OCI-LY7 (cell line): Measurements from ENCODE around the gene DIS3L. TPM values are rescaled to one million over a fixed set of nuclear protein-coding genes. Genes with fewer than 3 reads are reported as not detected.
"Not testable (repeated sequence)": the region's sequence is repeated elsewhere in the genome, so short reads cannot be mapped to it uniquely, and the experiment has no call there.

Source experiments
- Bru-seq: library from RNA; stranded (reverse); fragments of 400-500 nt; gene quantifications from one replicate; lab custom pipeline; 2021; lab: Mats Ljungman, UMichigan
- BruChase-seq, 2 experiments: library from RNA; stranded (reverse); fragments of 400-500 nt; gene quantifications; one replicate each; lab custom pipeline; 2021; lab: Mats Ljungman, UMichigan
- BruUV-seq: library from RNA; stranded (reverse); fragments of 400-500 nt; replicated peaks from 2 replicates; lab custom pipeline; 2021; lab: Mats Ljungman, UMichigan
- CTCF ChIA-PET: fragments of 300-600 bp; sonication (Branson Sonifier 250); formaldehyde crosslinking; loops from one replicate; lab custom pipeline; 2022; ENCODE audit warnings: antibody characterized with exemption; ENCODE audit not compliant: unreplicated experiment; lab: Charles Lee
- POLR2A ChIA-PET: fragments of 300-600 bp; sonication (Branson Sonifier 250); formaldehyde crosslinking; loops from one replicate; lab custom pipeline; 2022; ENCODE audit warnings: antibody characterized with exemption; lab: Charles Lee
- DNase-seq: peaks from one replicate; pipeline ENCODE4 v3.0.0-alpha.2; 2015; ENCODE audit warnings: low spot score
- H2AFZ ChIP-seq: fragments of 200-600 bp; sonication (generic), shearing (Covaris generic); 2 replicates; pipeline ENCODE4 v1.6.1; 2014; ENCODE audit warnings: mild to moderate bottlenecking, antibody characterized with exemption, low read length, moderate library complexity
- H3K27ac ChIP-seq: fragments of 200-600 bp; sonication (generic); 2 replicates; pipeline ENCODE4 v1.5.1; 2014; ENCODE audit warnings: mixed run types, low read depth, mild to moderate bottlenecking, moderate library complexity, low read length, inconsistent platforms; ENCODE audit not compliant: poor library complexity, severe bottlenecking
- H3K36me3 ChIP-seq: fragments of 200-600 bp; sonication (generic); 2 replicates; pipeline ENCODE4 v1.6.1; 2014; ENCODE audit warnings: mild to moderate bottlenecking, antibody characterized with exemption, low read length, moderate library complexity, mixed read lengths; ENCODE audit not compliant: insufficient read depth
- H3K4me1 ChIP-seq: fragments of 200-600 bp; sonication (generic); 2 replicates; pipeline ENCODE4 v1.5.1; 2014; ENCODE audit warnings: mild to moderate bottlenecking, low read length; ENCODE audit not compliant: insufficient read depth, poor library complexity, severe bottlenecking
- H3K4me2 ChIP-seq: fragments of 200-600 bp; sonication (generic); 2 replicates; pipeline ENCODE4 v1.6.1; 2014; ENCODE audit warnings: mild to moderate bottlenecking, low read length
- H3K4me3 ChIP-seq: fragments of 200-600 bp; sonication (generic); 2 replicates; pipeline ENCODE4 v1.5.1; 2014; ENCODE audit warnings: mild to moderate bottlenecking, low read depth, low read length; ENCODE audit not compliant: poor library complexity, severe bottlenecking
- H3K79me2 ChIP-seq: fragments of 200-600 bp; sonication (generic); 2 replicates; pipeline ENCODE4 v1.6.1; 2016; ENCODE audit warnings: low read depth, mild to moderate bottlenecking, low read length, moderate library complexity, mixed read lengths; ENCODE audit not compliant: insufficient read depth
- H3K9me2 ChIP-seq: fragments of 200-600 bp; sonication (generic); 2 replicates; pipeline ENCODE4 v1.6.1; 2016; ENCODE audit warnings: mild to moderate bottlenecking, low read length, mixed read lengths; ENCODE audit not compliant: insufficient read depth
- H3K9me3 ChIP-seq: fragments of 200-600 bp; sonication (generic); 2 replicates; pipeline ENCODE4 v1.6.1; 2014; ENCODE audit warnings: mild to moderate bottlenecking, mixed run types, low read length, mixed read lengths
- H4K20me1 ChIP-seq: fragments of 200-600 bp; sonication (generic); 2 replicates; pipeline ENCODE4 v1.6.1; 2014; ENCODE audit warnings: mild to moderate bottlenecking, antibody characterized with exemption, low read length, moderate library complexity, mixed read lengths; ENCODE audit not compliant: insufficient read depth
- CTCF ChIP-seq: fragments of 200-600 bp; sonication (generic); conservative IDR thresholded peaks from 2 replicates; pipeline ENCODE4 v1.5.1; 2014; ENCODE audit warnings: mild to moderate bottlenecking, antibody characterized with exemption, low read length, moderate library complexity, mixed read lengths
- EZH2phosphoT487 ChIP-seq: fragments of 200-600 bp; sonication (generic); IDR thresholded peaks from 2 replicates; pipeline ENCODE4 v1.6.1; 2018; ENCODE audit warnings: low read depth, borderline replicate concordance, mild to moderate bottlenecking, mixed run types, antibody characterized with exemption, low read length, moderate library complexity, mixed read lengths
- intact Hi-C: fragments of 100-400 bp; cut with micrococcal nuclease; formaldehyde crosslinking; loops from one replicate; pipeline ENCODE4 v1.10.0; 2022; ENCODE audit not compliant: unreplicated experiment
- long read RNA-seq: library from polyadenylated mRNA; stranded (forward); transcript quantifications from one replicate; pipeline ENCODE4 v2.0.0, GENCODE V29; 2022
- total RNA-seq, 2 experiments: library from RNA; depleted of rRNA in 1 of 2; stranded (reverse); fragments of >200 nt in 1 of 2; shearing (Covaris generic) in 1 of 2; gene quantifications; 2 replicates each; pipeline ENCODE4 v1.2.3, GENCODE V29; 2014 to 2022

DIS3L gene
- 33.9 and 41.2 TPM in 2 replicates for total RNA-seq (2014; rRNA removed; shearing (Covaris generic))
- 57.8 and 67.6 TPM in 2 replicates for total RNA-seq (2022)
- Bru-seq, nascent RNA: percentile 82 among the genes with signal in this experiment
- BruChase-seq, experiment 1, labeled RNA remaining after a 6-hour chase: percentile 81 among the genes with signal in this experiment
- percentile 81 among the genes with signal in this experiment for BruChase-seq, experiment 2, labeled RNA remaining after a 2-hour chase
- long read RNA-seq, transcript DIS3L-202 (17 exons, 3,647 nt): major isoform, 84 of 171 reads
- long read RNA-seq, partial matches to known transcripts: 20 of 171 reads
- long read RNA-seq, other reads (novel, unspliced or antisense): 61 of 171 reads

GRCh38 chr15:66293419-66294156 lies at the start of gene DIS3L:
TSS of gene DIS3L (plus strand) at chr15:66293568. CDS start at chr15:66293597, 29 bp downstream.
- Histone ChIP-seq H3K9me3 (no peaks in the 10 kb centered on the region), H3K4me2 (peak within 1 kb of the TSS; percentile 70), H3K27ac (peak within 1 kb of the TSS; percentile 88), H3K4me1 (peaks cover 44% of the 10 kb centered on the region), H2AFZ (peak within 1 kb of the TSS; percentile 93), H3K36me3 (peaks cover 28% of the 10 kb centered on the region), H3K9me2 (no peaks in the 10 kb centered on the region), H3K79me2 (peaks cover 43% of the 10 kb centered on the region), H4K20me1 (no peaks in the 10 kb centered on the region), H3K4me3 (peak within 1 kb of the TSS; percentile 69)
- intact Hi-C loops: loop anchor here (1.0 to 5.0 kb wide), 6 partner anchors 95 to 681 kb away; partner anchors contain the start of genes INTS14 and SMAD6
- ChIA-PET CTCF (no interaction called here), POLR2A (interaction anchor here (0.6 to 1.4 kb wide), 4 partner anchors 55 to 211 kb away, joined by 3 read pairs; partner anchors contain the start of genes RPL4 and ZWILCH)
- DNase-seq: peak; percentile 87
- BruUV-seq: no TSS peak
- no peak for TF ChIP-seq CTCF
- no peak for TF ChIP-seq EZH2phosphoT487

GRCh38 chr15:66245832-66246231 lies 47.5 kb upstream of the DIS3L start:
- POLR2A ChIA-PET: interaction anchor here (1.1 kb wide), 1 partner anchor 17 kb away, joined by 3 read pairs; no protein-coding TSS in a partner anchor
- H3K9me2 ChIP-seq, H3K79me2 ChIP-seq, H3K4me2 ChIP-seq, DNase-seq, H3K4me3 ChIP-seq, BruUV-seq, H3K4me1 ChIP-seq, intact Hi-C loops, H3K9me3 ChIP-seq, H4K20me1 ChIP-seq, H3K27ac ChIP-seq, H2AFZ ChIP-seq, CTCF ChIA-PET, H3K36me3 ChIP-seq: not testable (repeated sequence)

GRCh38 chr15:66246937-66247336 lies 46.4 kb upstream of the DIS3L start:
- Histone ChIP-seq H3K4me2 (no peak overlapping the region), H4K20me1 (no peaks in the 10 kb centered on the region), H2AFZ (no peak overlapping the region), H3K79me2 (no peaks in the 10 kb centered on the region), H3K27ac (no peak overlapping the region), H3K36me3 (no peaks in the 10 kb centered on the region), H3K4me1 (no peaks in the 10 kb centered on the region), H3K9me3 (no peaks in the 10 kb centered on the region), H3K9me2 (no peaks in the 10 kb centered on the region), H3K4me3 (no peak overlapping the region)
- TF ChIP-seq CTCF (no peak), EZH2phosphoT487 (no peak)
- DNase-seq: no peak
- intact Hi-C loops: no loop called here
- ChIA-PET CTCF (no interaction called here), POLR2A (interaction anchor here (0.6 to 1.3 kb wide), 2 partner anchors 44 to 379 kb away, joined by 3 to 4 read pairs; no protein-coding TSS in a partner anchor)
- no TSS peak for BruUV-seq
